MCF 10A (cell line): Measurements from ENCODE around the gene HPN. TPM values are rescaled to one million over a fixed set of nuclear protein-coding genes. Genes with fewer than 3 reads are reported as not detected.

Experiments
- BruUV-seq: library from RNA; stranded (reverse); fragments of 400-500 nt; replicated peaks from 2 replicates; lab custom pipeline; 2021; lab: Mats Ljungman, UMichigan
- CTCF ChIA-PET: fragments of 300-600 bp; sonication (Branson Sonifier 250); formaldehyde crosslinking; extraction: SDS; loops from one replicate; lab custom pipeline; 2021; ENCODE audit warnings: antibody characterized with exemption, inconsistent platforms; lab: Yijun Ruan, JAX
- POLR2A ChIA-PET: fragments of 300-600, 350-650 bp; sonication (Branson Sonifier 250); formaldehyde crosslinking; extraction: SDS; loops from one replicate; lab custom pipeline; 2020; ENCODE audit warnings: antibody characterized with exemption, inconsistent platforms; lab: Yijun Ruan, JAX
- DNase-seq: peaks from one replicate; pipeline ENCODE4 v3.0.0-alpha.2; 2018; ENCODE audit not compliant: unreplicated experiment
- H3K27ac Mint-ChIP-seq: one replicate; pipeline ENCODE4 v1.8.0; 2022; ENCODE audit warnings: mild to moderate bottlenecking, low read depth, mixed read lengths; ENCODE audit not compliant: unreplicated experiment
- H3K27me3 Mint-ChIP-seq: one replicate; pipeline ENCODE4 v1.8.0; 2022; ENCODE audit warnings: mixed read lengths; ENCODE audit not compliant: insufficient read depth, unreplicated experiment
- H3K36me3 Mint-ChIP-seq: one replicate; pipeline ENCODE4 v1.8.0; 2022; ENCODE audit warnings: mild to moderate bottlenecking, moderate library complexity, mixed read lengths; ENCODE audit not compliant: insufficient read depth, unreplicated experiment
- H3K4me1 Mint-ChIP-seq: one replicate; pipeline ENCODE4 v1.8.0; 2022; ENCODE audit warnings: mixed read lengths; ENCODE audit not compliant: insufficient read depth, unreplicated experiment
- H3K4me3 Mint-ChIP-seq: one replicate; pipeline ENCODE4 v1.8.0; 2022; ENCODE audit warnings: mild to moderate bottlenecking, moderate library complexity, mixed read lengths; ENCODE audit not compliant: unreplicated experiment
- H3K9me3 Mint-ChIP-seq: one replicate; pipeline ENCODE4 v1.8.0; 2022; ENCODE audit warnings: mixed read lengths; ENCODE audit not compliant: unreplicated experiment
- CTCF ChIP-seq: fragments of 200-600 bp; IDR thresholded peaks from one replicate; pipeline ENCODE4 v1.8.0; 2022; ENCODE audit warnings: antibody characterized with exemption, mild to moderate bottlenecking; ENCODE audit not compliant: unreplicated experiment
- intact Hi-C: fragments of 100-400 bp; cut with micrococcal nuclease; formaldehyde crosslinking; loops from 2 replicates; pipeline ENCODE4 v1.14.1; 2022
- total RNA-seq: library from RNA; stranded (reverse); gene quantifications from 2 replicates; pipeline ENCODE4 v1.2.3, GENCODE V29; 2022

HPN gene
- total RNA-seq, 1 experiment from 2014 or later = not detected

- no TSS peak for BruUV-seq
- Mint-ChIP-seq H3K27me3 (peaks cover 8% of the 10 kb centered on the region), H3K9me3 (no peaks in the 10 kb centered on the region), H3K4me3 (no peak overlapping the region), H3K4me1 (no peaks in the 10 kb centered on the region), H3K36me3 (no peaks in the 10 kb centered on the region), H3K27ac (no peak overlapping the region)
- POLR2A ChIA-PET = interaction anchor here (0.7 kb wide), 1 partner anchor 24 kb away, joined by 3 read pairs; no protein-coding TSS in a partner anchor
- TF ChIP-seq CTCF = no peak
- intact Hi-C loops = no loop called here
- CTCF ChIA-PET = interaction anchor here (1.2 kb wide), 1 partner anchor 8 kb away, joined by 3 read pairs; no protein-coding TSS in a partner anchor
- DNase-seq = no peak
Observed at GRCh38 chr19:35037716-35038622, 3.6 kb upstream of the HPN start.

GRCh38 chr19:35038623-35039512 lies 2.7 kb upstream of the HPN start:
- ChIA-PET CTCF (no interaction called here), POLR2A (interaction anchor here (0.6 kb wide), 1 partner anchor 14 kb away, joined by 3 read pairs; no protein-coding TSS in a partner anchor)
- Mint-ChIP-seq H3K9me3 (no peaks in the 10 kb centered on the region), H3K27ac (no peak overlapping the region), H3K27me3 (no peaks in the 10 kb centered on the region), H3K4me3 (no peak overlapping the region), H3K36me3 (no peaks in the 10 kb centered on the region), H3K4me1 (no peaks in the 10 kb centered on the region)
- no TSS peak for BruUV-seq
- TF ChIP-seq CTCF = no peak
- intact Hi-C loops = no loop called here
- no peak for DNase-seq

GRCh38 chr19:35039881-35040825 lies 1.4 kb upstream of the HPN start:
- Mint-ChIP-seq H3K4me1 (no peaks in the 10 kb centered on the region), H3K36me3 (no peaks in the 10 kb centered on the region), H3K27me3 (no peaks in the 10 kb centered on the region), H3K9me3 (no peaks in the 10 kb centered on the region), H3K27ac (no peak overlapping the region), H3K4me3 (no peak overlapping the region)
- intact Hi-C loops = no loop called here
- BruUV-seq = no TSS peak
- CTCF ChIA-PET = no interaction called here
- no peak for TF ChIP-seq CTCF
- DNase-seq = no peak
- POLR2A ChIA-PET = no interaction called here
